T-helper 2 cell treated with Interferon-gamma antibody and Interleukin-4, amounts not matched to agents 5 μg/mL and 100 μg/mL, for 36 hours (primary cell): ENCODE measurements around the gene TLE4.

Experiments
- DNase-seq: peaks from one replicate; pipeline ENCODE4 v3.0.0; 2021; ENCODE audit warnings: low spot score
- H3K27ac Mint-ChIP-seq: one replicate; pipeline ENCODE4 v1.8.0; 2021; ENCODE audit warnings: mild to moderate bottlenecking, mixed read lengths
- H3K27me3 Mint-ChIP-seq: one replicate; pipeline ENCODE4 v1.8.0; 2021; ENCODE audit warnings: low read depth, mixed read lengths
- H3K36me3 Mint-ChIP-seq: one replicate; pipeline ENCODE4 v1.8.0; 2021; ENCODE audit warnings: low read depth, mixed read lengths
- H3K4me1 Mint-ChIP-seq: one replicate; pipeline ENCODE4 v1.8.0; 2021; ENCODE audit warnings: low read depth, mixed read lengths
- H3K4me3 Mint-ChIP-seq: one replicate; pipeline ENCODE4 v1.8.0; 2022; ENCODE audit warnings: mild to moderate bottlenecking, moderate library complexity, mixed read lengths
- H3K9me3 Mint-ChIP-seq: one replicate; pipeline ENCODE4 v1.8.0; 2021; ENCODE audit warnings: mixed read lengths

The TLE4 gene

DNA sequence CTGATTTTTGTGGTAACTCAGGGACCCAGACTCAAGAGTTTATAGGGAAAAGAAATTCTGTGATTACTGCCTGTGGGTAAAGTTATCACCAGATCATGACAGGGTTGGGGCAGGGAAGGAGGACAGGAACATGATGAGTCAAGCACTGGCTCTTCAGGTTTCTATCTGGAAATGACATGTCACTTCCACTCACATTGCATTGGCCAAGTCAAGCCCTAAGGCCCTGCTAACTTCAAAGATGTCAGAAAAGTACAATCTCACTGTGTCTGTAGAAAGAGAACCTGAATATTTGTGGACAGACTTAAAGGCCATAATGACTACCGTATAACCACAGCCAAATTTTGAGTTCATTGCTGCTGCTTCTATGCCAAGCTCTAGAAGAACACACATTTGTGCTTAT is 187.7 kb downstream of the TLE4 start:
- peak; percentile 14 for DNase-seq
- Mint-ChIP-seq H3K36me3 (no peaks in the 10 kb centered on the region), H3K27me3 (peaks cover 1% of the 10 kb centered on the region), H3K9me3 (no peaks in the 10 kb centered on the region), H3K27ac (no peak overlapping the region), H3K4me3 (no peak overlapping the region), H3K4me1 (peaks cover 11% of the 10 kb centered on the region)

DNA sequence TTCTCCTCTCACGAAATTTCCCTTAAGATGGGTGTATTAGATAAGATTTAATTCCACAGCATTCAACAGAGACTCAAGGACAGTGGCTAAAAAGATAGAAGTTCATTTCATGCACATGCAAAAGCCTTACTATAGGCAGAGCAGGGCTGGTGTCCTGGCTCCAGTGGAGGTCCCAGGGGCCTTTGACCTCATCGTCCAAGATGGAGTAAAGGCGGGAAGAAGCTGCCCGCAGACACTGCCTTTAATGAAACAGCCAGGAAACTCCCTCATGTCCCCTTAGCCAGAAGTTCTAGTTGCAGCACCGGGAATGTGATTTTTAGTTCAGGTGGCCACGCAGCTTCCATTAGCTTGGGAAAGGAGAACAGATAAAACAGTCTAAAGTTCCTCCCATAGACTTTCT is 190.3 kb downstream of the TLE4 start:
- peaks cover 13% of the 10 kb centered on the region for H3K27me3 Mint-ChIP-seq
- no peak for DNase-seq
- peaks cover 5% of the 10 kb centered on the region for H3K4me1 Mint-ChIP-seq
- no peak overlapping the region for H3K4me3 Mint-ChIP-seq
- no peak overlapping the region for H3K27ac Mint-ChIP-seq
- no peaks in the 10 kb centered on the region for H3K9me3 Mint-ChIP-seq
- no peaks in the 10 kb centered on the region for H3K36me3 Mint-ChIP-seq

DNA sequence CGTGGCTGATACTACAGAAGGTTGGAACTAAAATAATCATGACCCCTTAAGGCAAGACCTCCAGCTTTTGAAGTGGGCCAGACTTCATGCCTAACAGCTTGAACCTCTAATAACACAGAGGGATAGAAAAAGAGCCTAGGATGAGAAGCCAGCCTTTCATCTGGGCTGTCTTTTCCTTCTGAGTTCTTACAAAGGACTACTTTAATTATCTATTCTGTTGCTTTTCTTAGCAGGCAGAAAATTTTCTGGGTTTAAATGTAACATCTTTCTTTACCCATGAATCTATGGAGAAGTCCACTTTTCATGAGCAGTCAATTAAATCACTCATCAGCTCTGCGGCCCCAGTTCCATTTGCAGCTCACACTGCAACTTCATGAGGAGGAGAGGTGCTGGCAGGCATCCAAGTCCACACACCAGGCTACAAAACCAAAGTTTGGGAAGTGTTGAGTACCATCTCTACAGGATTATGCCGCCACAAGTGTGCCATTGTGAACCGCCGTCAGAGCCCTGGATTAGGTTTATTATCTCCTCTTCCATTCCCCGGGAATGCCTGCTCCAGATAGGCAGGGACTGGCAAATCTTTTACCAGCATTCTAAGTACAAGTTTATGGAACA is 192.0 kb downstream of the TLE4 start:
- H3K4me3 Mint-ChIP-seq, result no peak overlapping the region
- no peak overlapping the region for H3K27ac Mint-ChIP-seq
- DNase-seq, result no peak
- no peaks in the 10 kb centered on the region for H3K36me3 Mint-ChIP-seq
- H3K9me3 Mint-ChIP-seq, result no peaks in the 10 kb centered on the region
- H3K27me3 Mint-ChIP-seq, result peaks cover 18% of the 10 kb centered on the region
- peaks cover 4% of the 10 kb centered on the region for H3K4me1 Mint-ChIP-seq

DNA sequence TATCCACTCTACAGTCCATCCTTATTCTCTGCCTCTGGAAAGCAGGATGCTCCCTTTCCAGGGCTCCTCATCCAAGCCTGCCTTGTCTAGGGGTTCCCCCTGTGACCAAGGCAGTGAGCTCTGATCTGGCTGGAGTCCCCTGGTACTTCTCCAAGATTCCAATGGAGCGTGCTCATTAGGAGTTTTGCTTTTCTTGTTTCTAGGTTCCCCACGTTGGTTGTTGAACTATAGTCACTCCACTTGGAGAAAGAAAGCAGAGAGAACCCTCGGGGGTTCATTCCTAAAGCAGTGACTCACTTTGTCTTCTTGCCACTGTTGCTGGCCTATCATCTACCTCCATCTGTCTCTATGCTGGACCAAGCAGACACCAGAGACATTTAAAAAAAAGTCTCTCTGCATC is 192.6 kb downstream of the TLE4 start:
- H3K27ac Mint-ChIP-seq, result no peak overlapping the region
- no peaks in the 10 kb centered on the region for H3K9me3 Mint-ChIP-seq
- H3K4me1 Mint-ChIP-seq, result peaks cover 1% of the 10 kb centered on the region
- H3K4me3 Mint-ChIP-seq, result no peak overlapping the region
- H3K27me3 Mint-ChIP-seq, result peaks cover 18% of the 10 kb centered on the region
- no peak for DNase-seq
- no peaks in the 10 kb centered on the region for H3K36me3 Mint-ChIP-seq

DNA sequence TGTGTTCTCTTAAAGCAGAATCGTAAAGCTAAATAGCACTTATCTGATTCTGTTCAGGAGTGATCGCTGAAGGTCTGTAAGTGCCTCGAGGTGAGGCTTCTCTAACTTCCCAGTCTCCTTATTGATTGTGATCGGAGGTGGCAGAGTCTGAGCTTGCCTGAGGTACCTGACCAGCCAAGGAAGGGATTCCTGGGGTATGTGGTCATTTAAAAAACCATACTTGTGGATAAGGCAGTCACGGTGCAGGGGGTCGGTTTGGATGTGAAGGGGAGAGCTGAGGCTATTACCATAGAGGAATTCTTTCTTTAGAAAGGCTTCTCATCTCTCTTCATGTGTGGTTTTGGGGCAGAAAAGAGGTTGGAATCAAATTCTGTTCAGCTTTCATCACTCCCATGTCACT is 193.7 kb downstream of the TLE4 start:
- Mint-ChIP-seq H3K27ac (no peak overlapping the region), H3K36me3 (no peaks in the 10 kb centered on the region), H3K27me3 (peaks cover 18% of the 10 kb centered on the region), H3K4me3 (no peak overlapping the region), H3K4me1 (no peaks in the 10 kb centered on the region), H3K9me3 (no peaks in the 10 kb centered on the region)
- no peak for DNase-seq

DNA sequence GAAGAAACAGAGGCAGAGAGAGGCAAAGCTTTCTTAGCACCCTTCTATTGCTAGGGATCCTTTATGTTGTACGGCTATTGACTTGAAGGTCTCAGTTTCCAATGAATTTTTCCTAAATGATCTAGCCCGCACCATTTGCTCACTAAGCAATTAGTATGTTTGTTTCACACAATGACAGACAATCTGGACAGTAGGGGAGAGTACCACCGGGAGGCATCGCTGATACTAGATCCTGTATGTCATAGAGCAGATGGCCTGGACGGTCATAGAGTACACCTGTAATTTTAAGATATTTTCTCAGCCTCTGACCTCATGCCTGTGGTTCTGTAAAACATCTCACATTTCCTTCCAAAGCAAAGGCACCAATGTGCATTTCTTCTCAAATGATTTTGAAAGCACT is 194.3 kb downstream of the TLE4 start:
- H3K4me3 Mint-ChIP-seq, result no peak overlapping the region
- DNase-seq, result no peak
- H3K27ac Mint-ChIP-seq, result no peak overlapping the region
- no peaks in the 10 kb centered on the region for H3K9me3 Mint-ChIP-seq
- no peaks in the 10 kb centered on the region for H3K36me3 Mint-ChIP-seq
- peaks cover 18% of the 10 kb centered on the region for H3K27me3 Mint-ChIP-seq
- H3K4me1 Mint-ChIP-seq, result no peaks in the 10 kb centered on the region

DNA sequence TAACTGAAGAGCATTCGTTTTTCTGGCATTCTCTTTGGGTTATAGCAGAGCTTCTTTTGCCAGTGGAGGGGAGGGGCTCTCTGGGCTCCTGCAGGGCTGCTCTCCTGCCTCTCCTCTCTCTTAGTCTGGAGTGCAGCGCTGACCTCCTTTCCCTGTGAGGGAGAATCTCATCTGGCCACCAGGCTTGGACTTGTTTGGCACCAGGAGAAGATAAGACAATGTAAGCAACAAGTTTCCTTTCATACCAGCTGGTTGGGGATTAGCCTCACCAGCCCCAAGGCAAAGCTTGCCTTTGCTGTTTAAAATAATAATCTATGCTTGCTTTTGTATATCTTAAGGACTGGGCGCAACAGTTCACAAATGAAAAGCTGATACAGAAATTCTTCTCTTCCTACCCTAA is 196.4 kb downstream of the TLE4 start:
- H3K4me1 Mint-ChIP-seq, result no peaks in the 10 kb centered on the region
- no peak overlapping the region for H3K27ac Mint-ChIP-seq
- H3K27me3 Mint-ChIP-seq, result peaks cover 22% of the 10 kb centered on the region
- H3K9me3 Mint-ChIP-seq, result no peaks in the 10 kb centered on the region
- no peak overlapping the region for H3K4me3 Mint-ChIP-seq
- H3K36me3 Mint-ChIP-seq, result no peaks in the 10 kb centered on the region
- no peak for DNase-seq

DNA sequence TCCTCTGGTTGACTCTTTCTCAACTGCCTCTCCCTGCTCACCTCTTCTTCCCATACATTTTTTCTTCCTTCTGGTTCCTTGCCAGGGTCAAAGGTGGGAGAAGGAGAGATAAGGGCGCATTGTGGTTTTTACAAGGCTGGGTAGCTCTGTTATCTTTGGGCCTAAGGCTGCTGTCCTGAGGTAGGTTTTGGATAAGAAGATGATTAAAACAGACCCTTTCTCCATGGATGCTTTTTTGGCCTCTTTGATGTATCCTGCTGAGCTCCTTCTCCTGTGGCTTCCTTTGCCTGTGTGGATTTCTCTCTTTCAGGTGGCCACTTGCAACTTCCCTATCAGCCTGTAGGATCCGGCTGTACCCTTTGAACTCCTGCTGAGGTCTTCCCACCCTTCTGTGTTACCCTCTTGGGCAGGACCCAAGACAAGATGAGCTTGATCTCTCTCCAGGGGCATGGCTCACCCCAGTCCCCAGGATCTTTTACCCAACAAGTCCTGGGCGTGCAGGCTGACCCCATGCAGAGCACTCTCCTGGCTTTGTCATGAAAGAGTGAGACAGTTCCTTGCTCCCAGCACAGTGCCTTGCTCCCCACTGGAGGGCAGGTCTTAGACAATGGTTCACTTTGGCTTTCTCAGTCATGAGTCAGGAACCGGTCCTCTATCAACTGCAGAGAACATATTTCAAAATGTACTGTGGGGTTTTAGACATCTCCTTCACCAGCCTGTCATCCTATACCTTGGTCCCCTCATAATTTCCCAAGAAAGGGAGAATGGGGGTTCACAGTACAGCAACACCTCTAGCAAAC is 197.9 kb downstream of the TLE4 start:
- H3K4me3 Mint-ChIP-seq, result no peak overlapping the region
- no peaks in the 10 kb centered on the region for H3K4me1 Mint-ChIP-seq

DNA sequence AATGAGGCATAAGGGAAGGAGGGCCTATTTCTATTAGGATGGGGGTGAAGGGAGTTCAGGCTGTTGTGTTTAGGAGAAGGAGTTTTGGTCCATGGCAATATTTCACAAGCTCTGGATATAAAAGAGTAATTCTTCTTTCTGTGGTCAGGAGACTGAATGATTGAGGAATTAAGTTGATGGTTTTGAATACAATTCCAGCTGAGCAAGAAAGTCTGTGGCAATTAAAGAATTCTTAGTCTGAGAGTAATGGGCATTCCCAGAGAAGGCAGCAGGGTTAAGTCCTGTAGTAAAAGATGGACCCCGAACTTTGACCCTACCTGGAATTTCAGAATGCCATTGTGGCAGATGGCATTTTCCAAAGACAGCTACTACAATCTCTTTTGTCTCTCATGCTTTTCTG is 202.6 kb downstream of the TLE4 start:
- Mint-ChIP-seq H3K4me3 (no peak overlapping the region), H3K27me3 (peaks cover 7% of the 10 kb centered on the region), H3K36me3 (no peaks in the 10 kb centered on the region), H3K9me3 (no peaks in the 10 kb centered on the region), H3K4me1 (no peaks in the 10 kb centered on the region), H3K27ac (no peak overlapping the region)
- DNase-seq, result no peak

More for the DNA sequence above, 197.9 kb downstream of the TLE4 start:
- Mint-ChIP-seq H3K27ac (no peak overlapping the region), H3K9me3 (no peaks in the 10 kb centered on the region), H3K36me3 (no peaks in the 10 kb centered on the region), H3K27me3 (peaks cover 21% of the 10 kb centered on the region)
- no peak for DNase-seq
